Measurements from ENCODE around the gene DGCR8. TPM values are rescaled to one million over a fixed set of nuclear protein-coding genes. Genes with fewer than 3 reads are reported as not detected.

The DGCR8 gene
- total RNA-seq, 1 donor from 2014 or later: 29.0 TPM

- no peaks in the 10 kb centered on the region for H3K27me3 ChIP-seq (ENCODE audit: insufficient read depth, low read length)
- H3K27ac ChIP-seq (ENCODE audit: low read depth, low read length): no peak overlapping the region
- H4K20me1 ChIP-seq (ENCODE audit: insufficient read depth, low read length): peaks cover 35% of the 10 kb centered on the region
- H2AFZ ChIP-seq (ENCODE audit: low read depth, low read length): no peak overlapping the region
- DNase-seq (ENCODE audit: low read depth) (no peak), FAIRE-seq (no peak)
- H3K79me2 ChIP-seq (ENCODE audit: insufficient read depth, low read length): peaks cover 29% of the 10 kb centered on the region
- Mint-ChIP-seq H3K36me3 (ENCODE audit: low read depth, unreplicated experiment) (peaks cover 5% of the 10 kb centered on the region), H3K4me3 (ENCODE audit: unreplicated experiment) (no peak overlapping the region), H3K27ac (ENCODE audit: unreplicated experiment) (no peak overlapping the region), H3K9me3 (ENCODE audit: unreplicated experiment) (no peaks in the 10 kb centered on the region), H3K4me1 (ENCODE audit: low read depth, unreplicated experiment) (no peaks in the 10 kb centered on the region), H3K27me3 (ENCODE audit: low read depth, unreplicated experiment) (no peaks in the 10 kb centered on the region)
- H3K9ac ChIP-seq (ENCODE audit: low read length): no peak overlapping the region
- no peak for TF ChIP-seq CTCF (IDR thresholded peaks at IDR 0.05; ENCODE audit: insufficient read depth, low read depth, low read length)
- TF ChIP-seq EZH2 (IDR thresholded peaks at IDR 0.05; ENCODE audit: insufficient read depth, low read length): no peak
- no peak overlapping the region for H3K4me3 ChIP-seq (ENCODE audit: insufficient read depth, low read depth, low read length)
- H3K4me2 ChIP-seq (ENCODE audit: low read length): no peak overlapping the region
- H3K4me1 ChIP-seq (ENCODE audit: insufficient read depth, low read length): peaks cover 8% of the 10 kb centered on the region
- H3K9me3 ChIP-seq (ENCODE audit: insufficient read depth, low read depth, low read length): no peaks in the 10 kb centered on the region
- H3K36me3 ChIP-seq (ENCODE audit: insufficient read depth, low read length): peaks cover 7% of the 10 kb centered on the region
Observed at GRCh38 chr22:20127869-20128618, 48.0 kb downstream of the DGCR8 start.

DNA sequence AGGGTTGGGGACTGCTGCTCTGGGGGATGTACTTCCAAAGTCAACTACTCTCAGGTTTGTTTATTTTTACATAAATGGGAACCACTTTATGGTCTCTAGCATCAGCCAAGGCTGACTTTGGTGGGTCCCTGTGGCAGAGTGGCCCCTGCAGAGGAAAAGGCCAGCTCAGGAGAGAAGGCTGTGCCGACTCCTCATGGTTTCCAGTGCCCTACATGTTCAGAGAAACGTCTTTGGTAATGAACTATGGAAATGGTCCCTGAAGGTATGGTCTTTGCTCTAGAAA, 48.5 kb downstream of the DGCR8 start:
- Mint-ChIP-seq H3K27ac (ENCODE audit: unreplicated experiment) (no peak overlapping the region), H3K4me1 (ENCODE audit: low read depth, unreplicated experiment) (peaks cover 3% of the 10 kb centered on the region), H3K9me3 (ENCODE audit: unreplicated experiment) (no peaks in the 10 kb centered on the region), H3K4me3 (ENCODE audit: unreplicated experiment) (no peak overlapping the region), H3K27me3 (ENCODE audit: low read depth, unreplicated experiment) (no peaks in the 10 kb centered on the region), H3K36me3 (ENCODE audit: low read depth, unreplicated experiment) (peaks cover 5% of the 10 kb centered on the region)
- DNase-seq (ENCODE audit: low read depth) (no peak), FAIRE-seq (no peak)
- Histone ChIP-seq H3K27ac (ENCODE audit: low read depth, low read length) (no peak overlapping the region), H3K9me3 (ENCODE audit: insufficient read depth, low read depth, low read length) (no peaks in the 10 kb centered on the region), H3K4me3 (ENCODE audit: insufficient read depth, low read depth, low read length) (no peak overlapping the region), H4K20me1 (ENCODE audit: insufficient read depth, low read length) (peaks cover 35% of the 10 kb centered on the region), H3K4me2 (ENCODE audit: low read length) (no peak overlapping the region), H3K36me3 (ENCODE audit: insufficient read depth, low read length) (peaks cover 7% of the 10 kb centered on the region), H3K9ac (ENCODE audit: low read length) (no peak overlapping the region), H2AFZ (ENCODE audit: low read depth, low read length) (no peak overlapping the region), H3K79me2 (ENCODE audit: insufficient read depth, low read length) (peaks cover 29% of the 10 kb centered on the region), H3K27me3 (ENCODE audit: insufficient read depth, low read length) (no peaks in the 10 kb centered on the region), H3K4me1 (ENCODE audit: insufficient read depth, low read length) (peaks cover 8% of the 10 kb centered on the region)
- TF ChIP-seq EZH2 (IDR thresholded peaks at IDR 0.05; ENCODE audit: insufficient read depth, low read length): no peak
- no peak for TF ChIP-seq CTCF (IDR thresholded peaks at IDR 0.05; ENCODE audit: insufficient read depth, low read depth, low read length)

Data from astrocyte (in vitro differentiated cells and primary cell).